HepG2 (cell line): Measurements from ENCODE around the gene SELENOM. TPM values are rescaled to one million over a fixed set of nuclear protein-coding genes. Genes with fewer than 3 reads are reported as not detected.
A peak's percentile ranks its signal among the peaks of the same experiment; 100 is the strongest.

Experiments
- AGO1 ChIP-seq: fragments of 200-400 bp; formaldehyde crosslinking; IDR thresholded peaks from 2 replicates; pipeline ENCODE4 v1.6.1; 2017; ENCODE audit warnings: mild to moderate bottlenecking, low read depth, low read length, moderate library complexity; ENCODE audit not compliant: poor library complexity, severe bottlenecking
- ASH2L ChIP-seq: fragments of 300-600, 200-600 bp; sonication (generic); IDR thresholded peaks from 2 replicates; pipeline ENCODE4 v1.7.0; 2017; ENCODE audit warnings: low read depth, mild to moderate bottlenecking, moderate library complexity, mixed read lengths, low read length; ENCODE audit not compliant: insufficient read length
- CTCF ChIP-seq: sonication (generic); formaldehyde crosslinking; IDR thresholded peaks from 2 replicates; pipeline ENCODE4 v1.5.0; 2020; ENCODE audit warnings: mild to moderate bottlenecking, missing genetic modification reagents, moderate library complexity
- HMGXB4 ChIP-seq, 2 experiments: sonication (generic) in 1 of 2; formaldehyde crosslinking in 1 of 2; IDR thresholded peaks; 2 replicates each; pipeline versions ENCODE4 v1.4.0 to v1.6.1; 2018 to 2020; ENCODE audit warnings: missing genetic modification reagents in 2 of 2, borderline replicate concordance in 1 of 2, low read depth in 1 of 2, mild to moderate bottlenecking in 1 of 2, missing biosample characterization in 1 of 2
- KDM2A ChIP-seq: sonication (generic); formaldehyde crosslinking; IDR thresholded peaks from 2 replicates; pipeline ENCODE4 v1.4.0; 2020; ENCODE audit warnings: low read depth, missing genetic modification reagents, borderline replicate concordance
- KLF16 ChIP-seq, 2 experiments: sonication (generic) in 1 of 2; formaldehyde crosslinking in 1 of 2; IDR thresholded peaks; 2 replicates each; pipeline versions ENCODE4 v1.6.1 to v1.8.0; 2016 to 2023; ENCODE audit warnings: missing genetic modification reagents in 2 of 2, missing compliant biosample characterization in 1 of 2
- MED1 ChIP-seq: sonication (generic); formaldehyde crosslinking; IDR thresholded peaks from 2 replicates; pipeline ENCODE4 v1.4.0; 2020; ENCODE audit warnings: missing genetic modification reagents
- PATZ1 ChIP-seq: sonication (generic); formaldehyde crosslinking; IDR thresholded peaks from 2 replicates; pipeline ENCODE4 v1.4.0; 2020; ENCODE audit warnings: missing genetic modification reagents
- RAD21 ChIP-seq: fragments of 450-650 bp; formaldehyde crosslinking; IDR thresholded peaks from 2 replicates; pipeline ENCODE4 v1.5.0; 2020; ENCODE audit warnings: mild to moderate bottlenecking
- SAP130 ChIP-seq: IDR thresholded peaks from 2 replicates; pipeline ENCODE4 v1.6.1; 2016; ENCODE audit warnings: low read depth
- STAG1 ChIP-seq: sonication (generic); formaldehyde crosslinking; IDR thresholded peaks from 2 replicates; pipeline ENCODE4 v1.4.0; 2020; ENCODE audit warnings: missing genetic modification reagents
- ZFY ChIP-seq: sonication (generic); formaldehyde crosslinking; IDR thresholded peaks from 2 replicates; pipeline ENCODE4 v1.4.0; 2020; ENCODE audit warnings: missing genetic modification reagents
- ZNF207 ChIP-seq: fragments of 450-650 bp; IDR thresholded peaks from 2 replicates; pipeline ENCODE4 v1.6.1; 2016; ENCODE audit warnings: antibody characterized with exemption, borderline replicate concordance
- ZNF281 ChIP-seq: sonication (generic); formaldehyde crosslinking; IDR thresholded peaks from 2 replicates; pipeline ENCODE4 v1.4.0; 2020; ENCODE audit warnings: missing genetic modification reagents, borderline replicate concordance
- ZNF350 ChIP-seq: sonication (generic); formaldehyde crosslinking; IDR thresholded peaks from 2 replicates; pipeline ENCODE4 v1.4.0; 2020; ENCODE audit warnings: mild to moderate bottlenecking, low read depth, missing genetic modification reagents, borderline replicate concordance
- ZNF740 ChIP-seq: sonication (generic); formaldehyde crosslinking; IDR thresholded peaks from 2 replicates; pipeline ENCODE4 v1.4.0; 2020; ENCODE audit warnings: missing genetic modification reagents
- ZSCAN29 ChIP-seq: sonication (generic); formaldehyde crosslinking; conservative IDR thresholded peaks from 2 replicates; pipeline ENCODE4 v1.4.0; 2020; ENCODE audit warnings: mild to moderate bottlenecking, missing genetic modification reagents
- polyA plus RNA-seq, 8 experiments: library from polyadenylated mRNA; depleted of rRNA in 3 of 8; stranded (reverse) in 7 of 8; unstranded in 1 of 8; fragments of >200 nt; fragmentation: Illumina TruSeq in 4 of 8; extraction: Trizol in 4 of 8; gene quantifications; 2 replicates each; pipeline versions ENCODE4 v1.2.1 to v1.2.3, GENCODE V29; 2011 to 2016; ENCODE audit warnings: low read depth in 4 of 8, missing spikeins in 1 of 8, mixed read lengths in 1 of 8; ENCODE audit not compliant: insufficient read depth in 1 of 8
- total RNA-seq, 5 experiments: library from RNA; depleted of rRNA; stranded (reverse); fragments of >200 nt; fragmentation: Illumina TruSeq; extraction: Trizol; gene quantifications; 2 replicates each; pipeline ENCODE4 v1.2.3, GENCODE V29; 2016; ENCODE audit warnings: low read depth in 1 of 5

The SELENOM gene
- total and polyA plus RNA-seq, 2 of the 13 experiments (the other 11 are each of a cell fraction or from before 2014, with no cell fraction given), result 4.1 to 4.3 TPM

GRCh38 chr22:31082606-31083376, 24.6 kb downstream of the SELENOM start (continued):
- 0 out of 2 replicates have a peak, but pooled peaks have one; percentile 22 for TF ChIP-seq MED1 (CRISPR knock-in tag)
- TF ChIP-seq ZSCAN29 (CRISPR knock-in tag), result no peak
- TF ChIP-seq SAP130 (CRISPR knock-in tag), result peak; percentile 54; the same call in 1 of the 2 replicates
- TF ChIP-seq RAD21 (CRISPR knock-in tag), result peak; percentile 68; the same call in 1 of the 2 replicates
- TF ChIP-seq HMGXB4 (CRISPR knock-in tag; IDR thresholded peaks at IDR 0.05; ENCODE audit: borderline replicate concordance in 1 of 2, low read depth in 1 of 2), result peak in 1 of 2 experiments; percentile 22; a peak in 1 of 4 replicates
- peak; percentile 41; the same call in 1 of the 2 replicates for TF ChIP-seq KDM2A (CRISPR knock-in tag)
- peak; percentile 65 for TF ChIP-seq STAG1 (CRISPR knock-in tag)
- TF ChIP-seq ASH2L, result no peak
- TF ChIP-seq CTCF, result peak; percentile 75
- no peak for TF ChIP-seq ZNF207
- 0 out of 2 replicates have a peak, but pooled peaks have one; percentile 52 for TF ChIP-seq ZNF281 (CRISPR knock-in tag)
- peak; percentile 21; the same call in 1 of the 2 replicates for TF ChIP-seq ZNF350
- 0 out of 4 replicates have a peak, but pooled peaks of 1 of the 2 experiments have one; percentile 44 for TF ChIP-seq KLF16 (CRISPR knock-in tag; IDR thresholded peaks at IDR 0.05)
- 0 out of 2 replicates have a peak, but pooled peaks have one; percentile 51 for TF ChIP-seq PATZ1 (CRISPR knock-in tag)
- peak; percentile 58; the same call in 1 of the 2 replicates for TF ChIP-seq ZNF740 (CRISPR knock-in tag)
- TF ChIP-seq AGO1, result peak; percentile 45
- TF ChIP-seq ZFY (CRISPR knock-in tag), result peak; percentile 24; the same call in 1 of the 2 replicates
- TF ChIP-seq, all 625 proteins: peak for 20
